KMS-11 (cell line): ENCODE data around the gene HORMAD2.
"Not testable (repeated sequence)": the region's sequence is repeated elsewhere in the genome, so short reads cannot be mapped to it uniquely, and the experiment has no call there.

ENCODE experiments used
- H2AFZ ChIP-seq: fragments of 200-600 bp; sonication (generic); 2 replicates; pipeline ENCODE4 v1.6.1; 2016; ENCODE audit warnings: antibody characterized with exemption, mixed run types, low read depth
- H3K27ac ChIP-seq: fragments of 200-600 bp; sonication (generic); 2 replicates; pipeline ENCODE4 v1.6.1; 2016; ENCODE audit warnings: mild to moderate bottlenecking, mixed run types
- H3K27me3 ChIP-seq: fragments of 200-600 bp; sonication (generic); 2 replicates; pipeline ENCODE4 v1.6.1; 2017; ENCODE audit warnings: mild to moderate bottlenecking, low read depth, mixed run types, moderate library complexity; ENCODE audit not compliant: insufficient read depth
- H3K36me3 ChIP-seq: fragments of 200-600 bp; sonication (generic); 2 replicates; pipeline ENCODE4 v1.6.1; 2017; ENCODE audit warnings: mild to moderate bottlenecking, mixed run types; ENCODE audit not compliant: insufficient read depth
- H3K4me1 ChIP-seq: fragments of 200-600 bp; sonication (generic); 2 replicates; pipeline ENCODE4 v1.6.1; 2016; ENCODE audit warnings: mild to moderate bottlenecking, low read depth, mixed run types; ENCODE audit not compliant: poor library complexity, severe bottlenecking
- H3K4me2 ChIP-seq: fragments of 200-600 bp; sonication (generic); 2 replicates; pipeline ENCODE4 v1.7.0; 2016; ENCODE audit warnings: mild to moderate bottlenecking, mixed run types
- H3K4me3 ChIP-seq: fragments of 200-600 bp; sonication (generic); IDR thresholded peaks from 2 replicates; pipeline ENCODE4 v1.6.1; 2017; ENCODE audit warnings: low read depth, low read length, mixed read lengths; ENCODE audit not compliant: insufficient read depth
- H3K79me2 ChIP-seq: fragments of 200-600 bp; sonication (generic); 2 replicates; pipeline ENCODE4 v1.6.1; 2016; ENCODE audit warnings: low read depth, mixed run types; ENCODE audit not compliant: insufficient read depth
- H3K9ac ChIP-seq: fragments of 200-600 bp; sonication (generic); 2 replicates; pipeline ENCODE4 v1.6.1; 2016; ENCODE audit warnings: mild to moderate bottlenecking, mixed run types
- H4K20me1 ChIP-seq: fragments of 200-600 bp; sonication (generic); 2 replicates; pipeline ENCODE4 v1.6.1; 2016; ENCODE audit warnings: mild to moderate bottlenecking, mixed run types; ENCODE audit not compliant: insufficient read depth
- CTCF ChIP-seq: fragments of 200-600 bp; sonication (generic); conservative IDR thresholded peaks from 2 replicates; pipeline ENCODE4 v1.6.1; 2017; ENCODE audit warnings: low read depth, mild to moderate bottlenecking, antibody characterized with exemption, low read length, moderate library complexity, mixed read lengths

HORMAD2 gene

GRCh38 chr22:30211124-30211820 is 131.0 kb downstream of the HORMAD2 start:
- H3K4me2 ChIP-seq = no peak overlapping the region
- peaks cover under 1% of the 10 kb centered on the region; the same call in 1 of the 2 replicates for H3K27me3 ChIP-seq
- TF ChIP-seq CTCF = no peak
- H3K36me3 ChIP-seq = no peaks in the 10 kb centered on the region
- H2AFZ ChIP-seq = no peak overlapping the region
- no peak overlapping the region for H3K9ac ChIP-seq
- H3K4me3 ChIP-seq = no peak overlapping the region
- H3K4me1 ChIP-seq = no peaks in the 10 kb centered on the region
- H3K27ac ChIP-seq = no peak overlapping the region
- H3K79me2 ChIP-seq = no peaks in the 10 kb centered on the region
- no peaks in the 10 kb centered on the region for H4K20me1 ChIP-seq

- Histone ChIP-seq H3K27me3 (peaks cover 3% of the 10 kb centered on the region; the same call in 1 of the 2 replicates), H2AFZ (no peak overlapping the region), H3K4me1 (no peaks in the 10 kb centered on the region), H4K20me1 (no peaks in the 10 kb centered on the region), H3K4me2 (no peak overlapping the region), H3K36me3 (no peaks in the 10 kb centered on the region), H3K9ac (no peak overlapping the region), H3K79me2 (no peaks in the 10 kb centered on the region), H3K27ac (no peak overlapping the region), H3K4me3 (no peak overlapping the region)
- TF ChIP-seq CTCF = no peak
Measured at GRCh38 chr22:30212363-30212995, 132.2 kb downstream of the HORMAD2 start.

DNA sequence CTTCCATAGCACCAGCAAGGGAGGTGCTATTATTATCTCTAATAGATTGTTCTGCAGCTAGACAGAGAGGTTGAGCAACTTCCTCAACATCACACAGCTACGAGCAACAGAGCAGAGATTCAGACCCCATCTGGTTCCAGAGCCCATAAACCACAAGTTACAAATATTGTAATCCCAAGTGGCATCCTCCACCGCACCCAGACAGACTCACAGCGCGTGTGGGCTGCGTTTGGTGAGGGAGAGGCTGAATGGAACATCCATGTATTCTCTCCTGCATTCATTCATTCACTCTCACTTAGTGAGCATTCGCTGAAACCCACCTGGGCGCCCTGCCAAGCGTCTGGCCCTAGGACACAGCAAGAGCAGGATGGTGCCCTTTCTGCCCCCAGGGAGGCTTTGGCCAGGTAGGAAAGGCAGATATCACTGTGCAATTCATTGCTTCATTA is 132.8 kb downstream of the HORMAD2 start:
- Histone ChIP-seq H3K4me1 (no peaks in the 10 kb centered on the region), H3K27ac (no peak overlapping the region)

GRCh38 chr22:30214703-30215407 is 134.6 kb downstream of the HORMAD2 start:
- TF ChIP-seq CTCF = no peak
- H2AFZ ChIP-seq = no peak overlapping the region
- H4K20me1 ChIP-seq = no peaks in the 10 kb centered on the region
- no peaks in the 10 kb centered on the region for H3K36me3 ChIP-seq
- H3K27me3 ChIP-seq = peaks cover 5% of the 10 kb centered on the region; the same call in 1 of the 2 replicates
- H3K27ac ChIP-seq = no peak overlapping the region
- no peaks in the 10 kb centered on the region for H3K79me2 ChIP-seq
- H3K9ac ChIP-seq = no peak overlapping the region
- H3K4me2 ChIP-seq = no peak overlapping the region
- no peaks in the 10 kb centered on the region for H3K4me1 ChIP-seq
- H3K4me3 ChIP-seq = no peak overlapping the region

More for the DNA sequence above, 132.8 kb downstream of the HORMAD2 start:
- Histone ChIP-seq H2AFZ (no peak overlapping the region), H4K20me1 (no peaks in the 10 kb centered on the region), H3K27me3 (peaks cover 3% of the 10 kb centered on the region; the same call in 1 of the 2 replicates), H3K79me2 (no peaks in the 10 kb centered on the region), H3K36me3 (no peaks in the 10 kb centered on the region), H3K4me2 (no peak overlapping the region), H3K4me3 (no peak overlapping the region), H3K9ac (no peak overlapping the region)
- no peak for TF ChIP-seq CTCF

- not testable (repeated sequence) for H2AFZ ChIP-seq, H3K36me3 ChIP-seq, H3K79me2 ChIP-seq, H3K4me2 ChIP-seq, H3K4me3 ChIP-seq, H4K20me1 ChIP-seq, H3K9ac ChIP-seq, H3K27ac ChIP-seq
- Histone ChIP-seq H3K4me1 (peaks cover 11% of the 10 kb centered on the region), H3K27me3 (peaks cover 12% of the 10 kb centered on the region; the same call in 1 of the 2 replicates)
Measured at GRCh38 chr22:30216272-30216671, 136.0 kb downstream of the HORMAD2 start.
